Hepatocyte (in vitro differentiated cells): ENCODE measurements around the gene KRI1. TPM values are rescaled to one million over a fixed set of nuclear protein-coding genes. Genes with fewer than 3 reads are reported as not detected.

Source experiments
- DNase-seq: peaks from one replicate; pipeline ENCODE4 v3.0.0-alpha.2; 2016; ENCODE audit warnings: low spot score
- H2AFZ ChIP-seq: fragments of 200-600 bp; sonication (generic); 2 replicates; pipeline ENCODE4 v1.6.0; 2016; ENCODE audit warnings: antibody characterized with exemption, mild to moderate bottlenecking
- H3K27ac ChIP-seq: fragments of 200-600 bp; sonication (generic); 2 replicates; pipeline ENCODE4 v1.5.1; 2016; ENCODE audit warnings: mild to moderate bottlenecking
- H3K27me3 ChIP-seq: fragments of 200-600 bp; sonication (generic); 2 replicates; pipeline ENCODE4 v1.6.1; 2016
- H3K36me3 ChIP-seq: fragments of 200-600 bp; sonication (generic); replicated peaks from 2 replicates; pipeline ENCODE4 v1.5.1; 2016; ENCODE audit warnings: low read depth; ENCODE audit not compliant: insufficient read depth
- H3K4me1 ChIP-seq: fragments of 200-600 bp; sonication (generic); 2 replicates; pipeline ENCODE4 v1.5.1; 2016; ENCODE audit warnings: mild to moderate bottlenecking, moderate library complexity; ENCODE audit not compliant: insufficient read depth
- H3K4me2 ChIP-seq: fragments of 200-600 bp; sonication (generic); 2 replicates; pipeline ENCODE4 v1.6.0; 2016
- H3K4me3 ChIP-seq: fragments of 200-600 bp; sonication (generic); 2 replicates; pipeline ENCODE4 v1.5.1; 2016; ENCODE audit warnings: mild to moderate bottlenecking
- H3K79me2 ChIP-seq: fragments of 200-600 bp; sonication (generic); 2 replicates; pipeline ENCODE4 v1.6.0; 2017; ENCODE audit warnings: mild to moderate bottlenecking
- H3K9me2 ChIP-seq: fragments of 200-600 bp; sonication (generic); replicated peaks from 2 replicates; pipeline ENCODE4 v1.6.0; 2017; ENCODE audit warnings: mild to moderate bottlenecking; ENCODE audit not compliant: insufficient read depth
- H3K9me3 ChIP-seq: fragments of 200-600 bp; sonication (generic); 2 replicates; pipeline ENCODE4 v1.5.1; 2016; ENCODE audit warnings: low read depth, mild to moderate bottlenecking
- H4K20me1 ChIP-seq: fragments of 200-600 bp; sonication (generic); 2 replicates; pipeline ENCODE4 v1.6.0; 2016; ENCODE audit warnings: mild to moderate bottlenecking; ENCODE audit not compliant: insufficient read depth, poor library complexity, severe bottlenecking
- EZH2 ChIP-seq: fragments of 200-600 bp; sonication (generic); IDR thresholded peaks from 2 replicates; pipeline ENCODE4 v1.6.1; 2016; ENCODE audit warnings: antibody characterized with exemption, mild to moderate bottlenecking, borderline replicate concordance
- EZH2phosphoT487 ChIP-seq: fragments of 200-600 bp; sonication (generic); IDR thresholded peaks from one replicate; pipeline ENCODE4 v1.6.1; 2018; ENCODE audit warnings: antibody characterized with exemption, mild to moderate bottlenecking, low read depth, moderate library complexity; ENCODE audit not compliant: unreplicated experiment, severe bottlenecking
- WGBS: methylation state at CpG from one replicate; pipeline ENCODE4 v1.1.6; 2016; ENCODE audit warnings: low lambda C conversion rate; ENCODE audit errors: missing lambda C conversion rate; 5-methylcytosine and 5-hydroxymethylcytosine counted together
- polyA plus RNA-seq: library from polyadenylated mRNA; unstranded; fragments of >200 nt; fragmentation: Nextera tagmentation; extraction: Ambion mirVana; gene quantifications from 2 replicates; pipeline ENCODE4 v1.2.1, GENCODE V29; 2016
- total RNA-seq: library from RNA; depleted of rRNA; stranded (reverse); fragments of >200 nt; gene quantifications from 2 replicates; pipeline ENCODE4 v1.2.3, GENCODE V29; 2014
- TF ChIP-seq, protein P1 (sequence below): fragments of 200-600 bp; sonication (generic); IDR thresholded peaks from 2 replicates; pipeline ENCODE4 v1.5.1; 2016; ENCODE audit warnings: antibody characterized with exemption, mild to moderate bottlenecking; ENCODE audit not compliant: poor library complexity

KRI1 gene
- total RNA-seq (7.8 and 9.2 TPM in 2 replicates), polyA plus RNA-seq (18.3 and 22.0 TPM in 2 replicates)

- H3K79me2 ChIP-seq, result peaks cover 9% of the 10 kb centered on the region
- H4K20me1 ChIP-seq, result no peaks in the 10 kb centered on the region
- peak within 1 kb of the TSS; percentile 77 for H3K27ac ChIP-seq
- peak within 1 kb of the TSS; percentile 96 for H3K4me2 ChIP-seq
- no peaks in the 10 kb centered on the region for H3K27me3 ChIP-seq
- 2% methylated on average over 25 of the region's 94 CpGs for WGBS
- H3K4me1 ChIP-seq, result peaks cover 16% of the 10 kb centered on the region
- H3K36me3 ChIP-seq, result no peaks in the 10 kb centered on the region
- H2AFZ ChIP-seq, result peak within 1 kb of the TSS; percentile 59
- DNase-seq, result peak; percentile 99
- H3K4me3 ChIP-seq, result peak within 1 kb of the TSS; percentile 39
- H3K9me2 ChIP-seq, result no peaks in the 10 kb centered on the region
- H3K9me3 ChIP-seq, result no peaks in the 10 kb centered on the region
- TF ChIP-seq, protein P1, sequence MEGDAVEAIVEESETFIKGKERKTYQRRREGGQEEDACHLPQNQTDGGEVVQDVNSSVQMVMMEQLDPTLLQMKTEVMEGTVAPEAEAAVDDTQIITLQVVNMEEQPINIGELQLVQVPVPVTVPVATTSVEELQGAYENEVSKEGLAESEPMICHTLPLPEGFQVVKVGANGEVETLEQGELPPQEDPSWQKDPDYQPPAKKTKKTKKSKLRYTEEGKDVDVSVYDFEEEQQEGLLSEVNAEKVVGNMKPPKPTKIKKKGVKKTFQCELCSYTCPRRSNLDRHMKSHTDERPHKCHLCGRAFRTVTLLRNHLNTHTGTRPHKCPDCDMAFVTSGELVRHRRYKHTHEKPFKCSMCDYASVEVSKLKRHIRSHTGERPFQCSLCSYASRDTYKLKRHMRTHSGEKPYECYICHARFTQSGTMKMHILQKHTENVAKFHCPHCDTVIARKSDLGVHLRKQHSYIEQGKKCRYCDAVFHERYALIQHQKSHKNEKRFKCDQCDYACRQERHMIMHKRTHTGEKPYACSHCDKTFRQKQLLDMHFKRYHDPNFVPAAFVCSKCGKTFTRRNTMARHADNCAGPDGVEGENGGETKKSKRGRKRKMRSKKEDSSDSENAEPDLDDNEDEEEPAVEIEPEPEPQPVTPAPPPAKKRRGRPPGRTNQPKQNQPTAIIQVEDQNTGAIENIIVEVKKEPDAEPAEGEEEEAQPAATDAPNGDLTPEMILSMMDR, result peak; percentile 24
- TF ChIP-seq EZH2, result no peak
Measured at GRCh38 chr19:10565567-10566407, at the start of gene KRI1. Gene KRI1 (minus strand): TSS chr19:10566010. CDS start chr19:10565999, 11 bp downstream.

DNA sequence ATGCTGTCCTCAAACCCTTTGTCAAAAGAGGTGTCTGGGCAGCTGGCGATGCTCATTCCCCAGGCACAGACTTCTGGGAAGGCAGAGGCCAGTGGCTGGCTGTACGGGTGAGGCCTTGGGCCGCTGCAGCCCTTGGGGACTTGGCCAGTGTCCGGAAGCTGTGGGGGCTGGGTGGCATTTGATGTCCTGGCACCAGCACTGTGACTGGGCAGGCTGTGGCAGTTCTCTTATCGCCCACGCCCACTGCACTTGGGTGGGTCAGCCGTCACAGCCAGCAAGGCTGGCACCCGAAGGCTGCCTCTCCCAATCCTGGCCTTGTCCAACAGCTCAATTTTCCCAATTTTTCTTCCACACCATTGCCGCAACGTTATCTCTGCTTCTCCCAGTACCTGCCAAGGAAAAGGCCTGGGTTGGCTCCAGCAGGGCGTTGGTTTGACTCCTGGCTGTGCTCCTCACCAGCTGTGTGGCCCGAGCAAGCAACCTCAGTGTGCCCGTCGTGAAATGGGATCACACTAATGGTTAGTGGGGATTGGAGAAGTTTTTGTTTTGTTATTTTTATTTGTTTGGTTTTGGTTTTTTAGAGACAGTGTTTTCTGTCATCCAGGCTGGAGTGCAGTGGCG is 46.8 kb upstream of the KRI1 start:
- no peak overlapping the region for H3K4me2 ChIP-seq
- H3K4me3 ChIP-seq, result no peak overlapping the region
- H2AFZ ChIP-seq, result no peak overlapping the region
- DNase-seq, result no peak
- H3K79me2 ChIP-seq, result no peaks in the 10 kb centered on the region
- no peaks in the 10 kb centered on the region for H4K20me1 ChIP-seq
- peaks cover 6% of the 10 kb centered on the region for H3K4me1 ChIP-seq
- H3K9me3 ChIP-seq, result no peaks in the 10 kb centered on the region
- H3K27ac ChIP-seq, result no peak overlapping the region
- WGBS, result 94% methylated on average over 15 of the region's 15 CpGs
- no peaks in the 10 kb centered on the region for H3K27me3 ChIP-seq
- no peaks in the 10 kb centered on the region for H3K36me3 ChIP-seq
- TF ChIP-seq EZH2, result no peak
- TF ChIP-seq, protein P1, result no peak
- no peak for TF ChIP-seq EZH2phosphoT487
- no peaks in the 10 kb centered on the region for H3K9me2 ChIP-seq

DNA sequence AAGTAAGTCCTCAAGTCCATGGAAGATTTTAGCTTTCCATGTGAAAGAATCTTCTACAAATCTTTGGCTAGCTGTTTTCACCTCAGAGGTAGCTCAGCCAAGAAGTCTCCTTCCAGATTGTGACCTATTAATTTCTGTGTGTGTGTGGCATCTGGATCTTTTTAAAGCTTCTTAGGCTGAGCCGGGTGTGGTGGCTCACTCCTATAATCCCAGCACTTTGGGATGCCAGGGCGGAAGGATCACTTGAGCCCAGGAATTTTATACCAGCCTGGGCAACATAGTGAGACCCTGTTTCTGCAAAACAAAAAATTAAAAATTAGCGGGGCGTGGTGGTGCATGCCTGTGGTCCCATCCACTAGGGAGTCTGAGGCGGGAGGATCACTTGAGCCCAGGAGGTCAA is 46.1 kb upstream of the KRI1 start:
- Histone ChIP-seq H3K4me1 (no peaks in the 10 kb centered on the region), H3K9me3 (no peaks in the 10 kb centered on the region), H2AFZ (no peak overlapping the region), H3K36me3 (no peaks in the 10 kb centered on the region), H3K9me2 (no peaks in the 10 kb centered on the region), H3K27ac (no peak overlapping the region), H3K4me2 (no peak overlapping the region), H3K79me2 (no peaks in the 10 kb centered on the region), H3K27me3 (no peaks in the 10 kb centered on the region), H3K4me3 (no peak overlapping the region), H4K20me1 (no peaks in the 10 kb centered on the region)
- DNase-seq, result no peak
- TF ChIP-seq, protein P1, result no peak
- TF ChIP-seq EZH2, result no peak
- no peak for TF ChIP-seq EZH2phosphoT487
- WGBS, result 86% methylated on average over 5 of the region's 5 CpGs
